Adipocyte (in vitro differentiated cells): ENCODE measurements around the gene CASKIN1.

Experiments
- DNase-seq: peaks from one replicate; pipeline ENCODE4 v3.0.0-alpha.2; 2015; ENCODE audit warnings: low read depth
- H3K27me3 ChIP-seq: replicated peaks from 2 replicates; pipeline ENCODE4 v1.7.0; 2013; ENCODE audit warnings: mild to moderate bottlenecking, low read length, moderate library complexity; ENCODE audit not compliant: control insufficient read depth, insufficient read depth
- H3K36me3 ChIP-seq: 2 replicates; pipeline ENCODE4 v1.7.0; 2013; ENCODE audit warnings: low read length, mild to moderate bottlenecking, moderate library complexity; ENCODE audit not compliant: control insufficient read depth, insufficient read depth, severe bottlenecking
- H3K4me1 ChIP-seq: 2 replicates; pipeline ENCODE4 v1.7.0; 2013; ENCODE audit warnings: mild to moderate bottlenecking, low read length, moderate library complexity; ENCODE audit not compliant: control insufficient read depth, insufficient read depth
- H3K4me3 ChIP-seq: 2 replicates; pipeline ENCODE4 v1.7.0; 2013; ENCODE audit warnings: mild to moderate bottlenecking, low read length, moderate library complexity
- H3K9ac ChIP-seq: 2 replicates; pipeline ENCODE4 v1.7.0; 2013; ENCODE audit warnings: mild to moderate bottlenecking, low read length, moderate library complexity
- H3K9me3 ChIP-seq: 2 replicates; pipeline ENCODE4 v1.7.0; 2013; ENCODE audit warnings: mild to moderate bottlenecking, low read length, moderate library complexity; ENCODE audit not compliant: control insufficient read depth

The CASKIN1 gene

DNA sequence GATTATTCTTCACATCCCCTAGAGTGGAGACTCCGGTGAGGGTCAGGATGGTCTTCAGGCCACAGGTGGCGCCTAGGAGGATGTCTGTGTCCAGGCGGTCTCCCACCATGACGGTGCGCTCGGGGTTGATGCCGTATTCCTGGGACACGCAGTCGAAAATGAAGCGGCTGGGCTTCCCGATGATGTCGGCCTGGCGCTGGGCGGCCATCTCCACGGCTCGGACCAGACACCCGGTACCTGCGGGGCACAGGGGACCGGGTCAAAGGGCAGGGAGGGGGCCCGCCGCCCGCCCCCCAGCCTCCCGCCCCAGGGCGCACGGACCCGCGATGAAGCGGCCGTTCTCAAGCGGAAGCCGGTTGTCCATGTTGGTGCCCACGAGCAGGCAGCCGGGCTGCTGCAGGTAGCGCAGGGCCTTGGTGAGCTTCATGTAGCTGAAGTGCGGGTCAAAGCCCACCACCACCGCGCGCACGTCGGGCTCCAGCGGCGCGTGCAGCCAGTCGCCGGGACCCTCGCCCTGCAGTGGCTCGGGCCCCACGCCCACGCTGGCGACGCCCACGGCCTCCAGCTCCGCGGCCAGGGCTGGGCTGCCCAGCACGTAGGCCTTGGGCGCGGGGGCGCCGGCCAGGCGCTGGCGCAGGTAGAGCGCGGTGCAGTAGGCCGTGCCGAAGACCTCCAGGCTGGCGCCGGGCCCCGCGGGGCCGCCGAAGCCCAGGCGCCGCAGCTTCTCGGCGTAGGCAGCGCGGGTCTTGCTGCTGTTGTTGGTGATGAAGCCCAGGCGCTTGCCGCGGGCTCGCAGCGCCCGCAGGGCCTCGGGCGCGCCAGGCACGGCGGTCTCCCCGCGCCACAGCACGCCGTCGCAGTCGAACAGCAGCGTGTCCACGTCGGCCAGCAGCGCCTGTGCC lies 17.7 kb upstream of the CASKIN1 start:
- peak overlapping the region; percentile 92 for H3K9ac ChIP-seq
- peak; percentile 27 for DNase-seq

DNA sequence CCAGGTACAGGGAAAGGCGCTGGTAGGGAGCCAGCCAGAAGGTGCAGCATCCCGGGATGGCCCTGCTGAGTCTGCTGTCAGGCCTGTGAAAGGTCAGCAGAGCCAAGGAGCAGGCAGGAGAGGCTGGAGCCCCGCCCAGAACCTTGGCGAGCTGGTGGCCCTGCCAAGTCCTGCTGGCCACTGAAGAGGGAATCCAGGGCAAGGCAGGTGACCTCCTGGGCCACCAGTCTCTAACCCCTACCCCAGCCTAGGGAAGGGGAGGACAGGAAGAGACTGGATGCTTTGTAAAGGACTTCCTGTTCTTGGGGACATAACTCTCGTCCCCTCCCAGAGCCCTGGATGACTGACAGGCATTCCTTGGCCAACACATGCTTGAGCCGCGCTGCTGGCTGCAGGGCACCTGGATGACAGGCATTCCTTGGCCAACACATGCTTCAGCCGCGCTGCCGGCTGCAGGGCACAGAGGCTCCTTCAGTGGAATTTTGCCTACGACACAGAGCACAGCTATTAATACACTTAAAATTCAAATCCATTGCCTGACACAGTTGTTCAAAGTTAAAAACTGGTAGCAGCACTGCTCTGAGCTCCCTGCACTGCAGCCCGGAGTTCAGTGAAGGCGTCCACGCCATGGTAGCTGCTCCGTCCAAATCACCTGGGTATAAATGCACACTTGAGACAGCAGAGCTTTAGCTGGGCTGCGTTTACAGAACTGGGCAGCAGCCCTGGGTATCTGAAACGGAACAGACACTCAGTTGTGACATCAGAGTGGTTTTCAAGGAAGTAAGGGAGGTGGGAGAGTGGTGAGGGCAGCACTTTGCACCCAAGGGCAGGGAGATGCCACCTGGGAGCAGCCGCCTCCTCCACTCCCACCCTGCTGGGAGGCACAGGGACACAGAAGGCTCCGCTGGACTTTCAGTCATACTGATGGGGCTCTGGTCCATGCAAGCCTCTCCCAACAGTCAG lies 16.2 kb upstream of the CASKIN1 start:
- Histone ChIP-seq H3K27me3 (no peaks in the 10 kb centered on the region), H3K4me1 (peaks cover 21% of the 10 kb centered on the region), H3K9ac (peak overlapping the region; percentile 92), H3K4me3 (peak overlapping the region; percentile 91), H3K9me3 (no peaks in the 10 kb centered on the region), H3K36me3 (peaks cover 18% of the 10 kb centered on the region)
- no peak for DNase-seq

More for the DNA sequence above, 17.7 kb upstream of the CASKIN1 start:
- H3K27me3 ChIP-seq: no peaks in the 10 kb centered on the region
- H3K9me3 ChIP-seq: no peaks in the 10 kb centered on the region
- peaks cover 6% of the 10 kb centered on the region for H3K36me3 ChIP-seq
- peak overlapping the region; percentile 91 for H3K4me3 ChIP-seq
- H3K4me1 ChIP-seq: peaks cover 21% of the 10 kb centered on the region

DNA sequence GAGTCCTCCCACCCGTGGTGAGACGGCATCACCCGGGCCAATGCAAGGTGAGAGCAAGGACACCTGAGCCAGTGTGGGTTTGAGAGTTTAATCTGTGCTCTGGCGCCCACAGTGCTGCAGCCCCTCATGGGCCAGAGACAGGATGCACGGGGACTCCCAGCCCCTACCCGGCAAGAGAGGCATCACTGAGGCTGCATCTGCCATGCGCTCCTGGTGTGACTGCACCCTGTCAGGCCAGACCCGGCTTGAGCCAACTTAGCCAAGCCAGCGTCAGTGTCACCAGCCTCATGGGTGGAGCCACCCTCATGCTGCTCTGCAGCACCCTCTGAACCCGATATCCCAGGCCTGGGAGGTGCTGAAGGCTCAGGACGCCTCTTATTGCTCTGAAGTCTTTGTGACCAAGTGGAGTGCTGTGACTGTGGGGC lies 15.5 kb upstream of the CASKIN1 start:
- no peak for DNase-seq
- H3K36me3 ChIP-seq: peaks cover 25% of the 10 kb centered on the region
- H3K4me3 ChIP-seq: peak overlapping the region; percentile 91
- H3K4me1 ChIP-seq: peaks cover 25% of the 10 kb centered on the region
- H3K9ac ChIP-seq: peak overlapping the region; percentile 48
- H3K9me3 ChIP-seq: no peaks in the 10 kb centered on the region
- no peaks in the 10 kb centered on the region for H3K27me3 ChIP-seq

- no peak within 1 kb of the TSS for H3K4me3 ChIP-seq
- peaks cover 26% of the 10 kb centered on the region for H3K36me3 ChIP-seq
- H3K9ac ChIP-seq: peak within 1 kb of the TSS; percentile 48
- H3K27me3 ChIP-seq: no peaks in the 10 kb centered on the region
- H3K4me1 ChIP-seq: peaks cover 34% of the 10 kb centered on the region
- DNase-seq: no peak
- no peaks in the 10 kb centered on the region for H3K9me3 ChIP-seq
Measured at GRCh38 chr16:2210386-2211365, 14.3 kb upstream of the CASKIN1 start, which contains the start of gene BRICD5. TSS of gene BRICD5 (minus strand) at chr16:2210863. CDS start at chr16:2210833, 30 bp downstream.

- Histone ChIP-seq H3K9me3 (no peaks in the 10 kb centered on the region), H3K4me3 (no peak overlapping the region), H3K4me1 (peaks cover 34% of the 10 kb centered on the region), H3K9ac (no peak overlapping the region), H3K36me3 (peaks cover 26% of the 10 kb centered on the region), H3K27me3 (no peaks in the 10 kb centered on the region)
- no peak for DNase-seq
Measured at GRCh38 chr16:2210009-2210332, 13.6 kb upstream of the CASKIN1 start.

- H3K27me3 ChIP-seq: no peaks in the 10 kb centered on the region
- DNase-seq: no peak
- H3K36me3 ChIP-seq: peaks cover 26% of the 10 kb centered on the region
- H3K4me3 ChIP-seq: no peak overlapping the region
- no peaks in the 10 kb centered on the region for H3K9me3 ChIP-seq
- H3K9ac ChIP-seq: no peak overlapping the region
- peaks cover 38% of the 10 kb centered on the region for H3K4me1 ChIP-seq
Measured at GRCh38 chr16:2209258-2210008, 13.0 kb upstream of the CASKIN1 start.

DNA sequence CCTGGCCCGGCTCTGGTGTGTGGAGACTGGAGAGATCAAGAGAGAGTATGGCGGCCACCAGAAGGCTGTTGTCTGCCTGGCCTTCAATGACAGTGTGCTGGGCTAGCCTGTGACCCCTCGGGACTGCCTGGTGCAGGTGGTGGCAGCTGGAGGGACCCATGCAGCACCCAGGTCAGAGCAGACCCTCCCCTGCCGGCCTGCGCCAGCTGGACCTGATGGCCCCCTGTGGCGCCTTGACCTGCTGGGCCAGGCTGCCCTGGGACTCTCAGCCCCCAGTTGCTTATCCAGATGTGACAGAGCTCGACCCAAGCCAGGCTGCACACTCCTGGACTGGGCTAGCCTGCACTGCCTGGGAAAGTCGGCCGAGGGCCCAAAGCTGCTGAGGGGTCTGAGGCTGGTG lies 12.4 kb upstream of the CASKIN1 start:
- Histone ChIP-seq H3K4me1 (peaks cover 37% of the 10 kb centered on the region), H3K36me3 (peaks cover 26% of the 10 kb centered on the region), H3K9ac (no peak overlapping the region), H3K4me3 (no peak overlapping the region), H3K27me3 (no peaks in the 10 kb centered on the region), H3K9me3 (no peaks in the 10 kb centered on the region)
- DNase-seq: no peak

- Histone ChIP-seq H3K4me3 (no peak overlapping the region), H3K27me3 (no peaks in the 10 kb centered on the region), H3K9ac (no peak overlapping the region), H3K4me1 (peaks cover 33% of the 10 kb centered on the region), H3K36me3 (peaks cover 26% of the 10 kb centered on the region), H3K9me3 (no peaks in the 10 kb centered on the region)
- DNase-seq: no peak
Measured at GRCh38 chr16:2208308-2208707, 11.9 kb upstream of the CASKIN1 start.

GRCh38 chr16:2207872-2208271 lies 11.5 kb upstream of the CASKIN1 start:
- no peak for DNase-seq
- Histone ChIP-seq H3K9ac (no peak overlapping the region), H3K4me1 (peaks cover 28% of the 10 kb centered on the region), H3K36me3 (peaks cover 26% of the 10 kb centered on the region), H3K4me3 (no peak overlapping the region), H3K27me3 (no peaks in the 10 kb centered on the region), H3K9me3 (no peaks in the 10 kb centered on the region)
